ENCODE data around the gene OR4C5.
"Not testable (repeated sequence)": the region's sequence is repeated elsewhere in the genome, so short reads cannot be mapped to it uniquely, and the experiment has no call there.

Gene OR4C5

GRCh38 chr11:48366365-48366764 is at the start of gene OR4C5:
OR4C5 (minus strand) TSS chr11:48366465; CDS start chr11:48366465, 0 bp downstream.
- DNase-seq, result no peak

DNA sequence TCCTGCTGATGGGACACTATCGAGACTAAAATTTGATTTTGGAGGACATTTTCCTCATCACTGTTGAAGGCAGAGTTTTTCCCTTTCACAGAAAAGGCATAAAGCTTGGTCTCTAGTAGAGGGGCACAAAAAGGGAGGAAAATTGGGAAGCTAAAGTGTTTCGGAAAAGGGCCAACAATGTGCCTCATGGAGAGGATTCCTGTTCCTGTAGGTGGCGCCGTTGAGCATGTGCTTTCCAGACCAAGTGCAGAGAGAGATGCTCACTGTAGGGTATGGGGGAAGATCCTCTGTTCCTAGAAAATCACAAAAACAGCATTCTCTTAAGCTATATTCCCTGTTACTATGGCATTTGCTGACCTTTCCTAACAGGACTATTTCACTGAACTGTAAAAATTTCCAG is 18.4 kb upstream of the OR4C5 start:
- DNase-seq, result no peak

GRCh38 chr11:48384151-48384550 is 17.9 kb upstream of the OR4C5 start:
- not testable (repeated sequence) for DNase-seq

GRCh38 chr11:48361289-48361688 is 5.0 kb downstream of the OR4C5 start:
- not testable (repeated sequence) for DNase-seq

DNA sequence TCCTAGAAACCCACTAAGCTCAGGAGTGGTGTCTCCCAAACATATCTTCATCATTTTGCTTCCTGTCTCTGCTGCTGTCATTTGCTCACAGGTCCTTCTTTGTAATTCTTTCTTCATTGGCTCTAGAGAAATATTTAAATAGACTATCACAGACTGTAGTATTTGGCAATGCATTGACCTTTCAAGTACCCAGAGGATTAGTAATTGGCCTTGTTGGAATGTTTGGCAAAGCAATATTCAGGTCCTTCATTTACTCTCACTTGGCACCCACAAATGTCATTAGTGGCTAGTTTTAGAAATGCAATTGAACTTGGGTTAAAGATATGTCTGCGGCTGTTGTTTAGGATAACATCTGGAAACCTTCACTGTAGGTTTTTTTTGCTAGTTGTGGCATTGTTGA is 11.6 kb downstream of the OR4C5 start:
- no peak for DNase-seq

- no peak for DNase-seq
Measured at GRCh38 chr11:48354013-48354412, 12.3 kb downstream of the OR4C5 start.

DNA sequence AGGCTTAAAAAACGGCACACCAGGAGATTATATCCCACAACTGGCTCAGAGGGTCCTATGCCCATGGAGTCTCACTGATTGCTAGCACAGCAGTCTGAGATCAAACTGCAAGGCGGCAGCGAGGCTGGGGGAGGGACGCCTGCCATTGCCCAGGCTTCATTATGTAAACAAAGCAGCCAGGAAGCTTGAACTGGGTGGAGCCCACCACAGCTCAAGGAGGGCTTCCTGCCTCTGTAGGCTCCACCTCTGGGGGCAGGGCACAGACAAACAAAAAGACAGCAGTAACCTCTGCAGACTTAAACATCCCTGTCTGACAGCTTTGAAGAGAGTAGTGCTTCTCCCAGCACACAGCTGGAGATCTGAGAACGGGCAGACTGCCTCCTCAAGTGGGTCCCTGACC is 20.0 kb downstream of the OR4C5 start:
- not testable (repeated sequence) for DNase-seq

GRCh38 chr11:48342505-48342904 is 23.8 kb downstream of the OR4C5 start:
- DNase-seq, result not testable (repeated sequence)

GRCh38 chr11:48341466-48341865 is 24.8 kb downstream of the OR4C5 start:
- no peak for DNase-seq

GRCh38 chr11:48324620-48325019 is 41.6 kb downstream of the OR4C5 start, which contains the start of gene OR4C3:
OR4C3 (plus strand) TSS chr11:48324920; CDS start chr11:48325022, 102 bp downstream.
- DNase-seq, result not testable (repeated sequence)

DNA sequence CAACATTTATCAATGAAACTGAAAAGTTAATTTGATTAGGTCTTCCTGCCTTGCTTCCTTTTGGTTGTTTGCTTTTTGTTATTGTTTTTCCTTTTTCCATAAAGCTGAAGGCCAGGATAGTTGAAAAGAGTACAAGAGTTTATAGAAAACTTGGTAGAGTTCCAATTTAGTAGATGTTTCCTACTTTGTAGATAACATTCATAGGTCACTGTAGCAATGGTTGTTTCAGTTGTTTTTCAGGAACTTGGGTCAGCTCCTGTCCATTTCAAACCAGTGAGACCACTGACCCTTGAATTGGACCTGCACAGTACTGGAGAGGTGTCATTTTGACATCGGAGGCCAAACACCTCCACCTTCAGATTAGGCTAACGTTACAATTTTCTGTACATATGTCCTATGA is 46.5 kb downstream of the OR4C5 start:
- DNase-seq, result not testable (repeated sequence)

Measured in NCI-H2029 treated with DMSO at 0.1 percent for 48 hours (cell line).